HL-60 (cell line): Measurements from ENCODE around the gene DCAF10.

ENCODE experiments used
- DNase-seq, 2 experiments: peaks; one replicate each; pipeline ENCODE4 v3.0.0-alpha.2; 2010 to 2020; ENCODE audit warnings: low read depth in 1 of 2, low spot score in 1 of 2
- H3K27ac ChIP-seq: fragments of 250-450 bp; sonication (Bioruptor Pico); replicated peaks from 2 replicates; pipeline ENCODE4 v1.5.1; 2020; ENCODE audit warnings: mild to moderate bottlenecking, moderate library complexity
- H3K27me3 ChIP-seq: fragments of 250-450 bp; sonication (Bioruptor Pico); 2 replicates; pipeline ENCODE4 v1.5.1; 2021; ENCODE audit warnings: mild to moderate bottlenecking, moderate library complexity; ENCODE audit not compliant: insufficient read depth, poor library complexity, severe bottlenecking
- H3K4me3 ChIP-seq: replicated peaks from 2 replicates; pipeline ENCODE4 v1.5.1; 2011; ENCODE audit warnings: mild to moderate bottlenecking, control low read depth, low read length; ENCODE audit not compliant: insufficient read depth
- CTCF ChIP-seq: IDR thresholded peaks from one replicate; pipeline ENCODE4 v1.5.1; 2011; ENCODE audit warnings: low read length, control low read depth, inconsistent platforms; ENCODE audit not compliant: insufficient read depth
- GABPA ChIP-seq: IDR thresholded peaks from 2 replicates; pipeline ENCODE4 v1.6.1; 2012; ENCODE audit warnings: low read depth
- POLR2AphosphoS5 ChIP-seq: IDR thresholded peaks from 2 replicates; pipeline ENCODE4 v1.6.1; 2012; ENCODE audit warnings: low read depth
- REST ChIP-seq: IDR thresholded peaks from 2 replicates; pipeline ENCODE4 v1.6.1; 2012; ENCODE audit warnings: low read depth; ENCODE audit not compliant: insufficient replicate concordance
- SPI1 ChIP-seq: IDR thresholded peaks from 2 replicates; pipeline ENCODE4 v1.6.1; 2012; ENCODE audit warnings: low read depth, mild to moderate bottlenecking, borderline replicate concordance

The DCAF10 gene

GRCh38 chr9:37840560-37841194 is 40.1 kb downstream of the DCAF10 start:
- TF ChIP-seq REST = no peak
- TF ChIP-seq SPI1 = no peak
- no peak for TF ChIP-seq GABPA
- TF ChIP-seq POLR2AphosphoS5 = no peak
- TF ChIP-seq CTCF = no peak
- no peak for DNase-seq
- Histone ChIP-seq H3K27me3 (no peaks in the 10 kb centered on the region), H3K4me3 (no peak overlapping the region), H3K27ac (no peak overlapping the region)

GRCh38 chr9:37852222-37852621 is 51.6 kb downstream of the DCAF10 start:
- no peak for DNase-seq
- Histone ChIP-seq H3K27me3 (no peaks in the 10 kb centered on the region), H3K27ac (no peak overlapping the region), H3K4me3 (no peak overlapping the region)
- no peak for TF ChIP-seq REST
- no peak for TF ChIP-seq POLR2AphosphoS5

- Histone ChIP-seq H3K27me3 (no peaks in the 10 kb centered on the region), H3K27ac (no peak overlapping the region), H3K4me3 (no peak overlapping the region)
- no peak for DNase-seq
- TF ChIP-seq REST = no peak
- TF ChIP-seq CTCF = no peak
- no peak for TF ChIP-seq SPI1
- TF ChIP-seq POLR2AphosphoS5 = no peak
- TF ChIP-seq GABPA = no peak
Observed at GRCh38 chr9:37856551-37856950, 56.0 kb downstream of the DCAF10 start.
